RWPE1 (cell line): ENCODE measurements around the gene NDUFB10.

Experiments
- CTCF ChIA-PET: fragments of 350-600 bp; sonication (Branson Sonifier 250); formaldehyde crosslinking; extraction: SDS; loops from one replicate; lab custom pipeline; 2021; lab: Yijun Ruan, JAX
- POLR2A ChIA-PET: fragments of 400-600 bp; formaldehyde crosslinking; extraction: SDS; loops from one replicate; lab custom pipeline; 2020; ENCODE audit warnings: antibody characterized with exemption; ENCODE audit not compliant: low non-redundant PET; lab: Yijun Ruan, JAX
- DNase-seq: peaks from one replicate; pipeline ENCODE4 v3.0.0; 2012; ENCODE audit warnings: low spot score
- H3K27ac ChIP-seq: fragments of 450-650 bp; 2 replicates; pipeline ENCODE4 v1.5.1; 2017
- TF ChIP-seq, protein P1 (sequence below): fragments of 450-650 bp; conservative IDR thresholded peaks from 2 replicates; pipeline ENCODE4 v1.5.1; 2017; ENCODE audit warnings: low read depth, mild to moderate bottlenecking

NDUFB10 gene

GRCh38 chr16:1940273-1941161 is 18.8 kb upstream of the NDUFB10 start:
- CTCF ChIA-PET = interaction anchor here (0.6 to 2.1 kb wide), 3 partner anchors 11 to 330 kb away, joined by 3 to 12 read pairs (median 3); no protein-coding TSS in a partner anchor
- H3K27ac ChIP-seq = peak overlapping the region; percentile 73; the same call in 1 of the 2 replicates
- DNase-seq = no peak

DNA sequence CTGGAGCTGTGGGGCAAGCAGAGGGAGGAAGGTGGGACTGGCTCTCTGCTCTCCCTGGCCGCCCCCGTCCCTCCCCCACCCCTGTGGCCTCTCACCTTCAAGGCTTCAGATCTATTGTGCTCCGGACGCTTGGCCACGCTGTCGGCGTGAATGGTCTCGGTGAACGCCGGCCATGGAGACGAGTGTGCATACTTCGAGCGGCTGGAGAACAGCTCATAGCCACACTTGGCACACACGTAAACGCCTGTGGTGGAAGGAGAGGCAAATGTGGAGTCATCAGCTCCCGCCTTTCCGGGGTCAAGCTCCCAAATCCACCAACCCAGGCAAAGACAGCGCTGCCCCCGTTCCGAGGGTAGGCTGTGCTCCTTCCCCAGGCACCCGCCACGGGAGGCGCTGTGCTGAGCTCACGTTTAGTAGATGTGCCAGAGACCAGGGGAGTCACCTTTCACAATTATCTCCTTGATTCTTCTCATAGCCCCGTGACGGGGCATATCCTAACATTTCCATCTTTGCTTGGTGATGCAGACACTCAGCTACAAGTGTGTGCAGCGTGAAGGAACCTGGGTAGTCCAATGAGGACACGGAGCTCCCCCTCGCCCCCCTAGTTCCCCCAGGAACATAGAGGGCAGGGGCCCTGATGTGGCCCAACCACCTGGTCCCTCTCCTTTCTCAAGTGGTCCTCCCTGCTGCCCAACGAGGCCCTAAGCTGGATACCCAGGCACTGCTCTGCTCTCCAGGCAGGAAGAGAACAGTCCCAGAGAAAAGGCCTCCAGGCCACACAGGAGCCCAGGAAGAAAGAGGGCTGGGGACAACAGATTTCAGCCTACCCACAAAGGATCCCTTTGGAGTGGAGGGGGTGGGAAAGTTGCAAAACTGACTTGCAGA is 17.9 kb upstream of the NDUFB10 start:
- H3K27ac ChIP-seq = peak overlapping the region; percentile 73
- no peak for DNase-seq
- POLR2A ChIA-PET = interaction anchor here (0.5 kb wide), 1 partner anchor 32 kb away, joined by 4 read pairs; no protein-coding TSS in a partner anchor
- CTCF ChIA-PET = interaction anchor here (0.6 to 2.1 kb wide), 3 partner anchors 9 to 73 kb away, joined by 3 to 12 read pairs (median 4); no protein-coding TSS in a partner anchor
- TF ChIP-seq, protein P1, sequence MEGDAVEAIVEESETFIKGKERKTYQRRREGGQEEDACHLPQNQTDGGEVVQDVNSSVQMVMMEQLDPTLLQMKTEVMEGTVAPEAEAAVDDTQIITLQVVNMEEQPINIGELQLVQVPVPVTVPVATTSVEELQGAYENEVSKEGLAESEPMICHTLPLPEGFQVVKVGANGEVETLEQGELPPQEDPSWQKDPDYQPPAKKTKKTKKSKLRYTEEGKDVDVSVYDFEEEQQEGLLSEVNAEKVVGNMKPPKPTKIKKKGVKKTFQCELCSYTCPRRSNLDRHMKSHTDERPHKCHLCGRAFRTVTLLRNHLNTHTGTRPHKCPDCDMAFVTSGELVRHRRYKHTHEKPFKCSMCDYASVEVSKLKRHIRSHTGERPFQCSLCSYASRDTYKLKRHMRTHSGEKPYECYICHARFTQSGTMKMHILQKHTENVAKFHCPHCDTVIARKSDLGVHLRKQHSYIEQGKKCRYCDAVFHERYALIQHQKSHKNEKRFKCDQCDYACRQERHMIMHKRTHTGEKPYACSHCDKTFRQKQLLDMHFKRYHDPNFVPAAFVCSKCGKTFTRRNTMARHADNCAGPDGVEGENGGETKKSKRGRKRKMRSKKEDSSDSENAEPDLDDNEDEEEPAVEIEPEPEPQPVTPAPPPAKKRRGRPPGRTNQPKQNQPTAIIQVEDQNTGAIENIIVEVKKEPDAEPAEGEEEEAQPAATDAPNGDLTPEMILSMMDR = no peak

More at GRCh38 chr16:1940273-1941161, 18.8 kb upstream of the NDUFB10 start:
- POLR2A ChIA-PET = interaction anchor here (0.5 kb wide), 1 partner anchor 33 kb away, joined by 4 read pairs; no protein-coding TSS in a partner anchor
- TF ChIP-seq, protein P1 = no peak

DNA sequence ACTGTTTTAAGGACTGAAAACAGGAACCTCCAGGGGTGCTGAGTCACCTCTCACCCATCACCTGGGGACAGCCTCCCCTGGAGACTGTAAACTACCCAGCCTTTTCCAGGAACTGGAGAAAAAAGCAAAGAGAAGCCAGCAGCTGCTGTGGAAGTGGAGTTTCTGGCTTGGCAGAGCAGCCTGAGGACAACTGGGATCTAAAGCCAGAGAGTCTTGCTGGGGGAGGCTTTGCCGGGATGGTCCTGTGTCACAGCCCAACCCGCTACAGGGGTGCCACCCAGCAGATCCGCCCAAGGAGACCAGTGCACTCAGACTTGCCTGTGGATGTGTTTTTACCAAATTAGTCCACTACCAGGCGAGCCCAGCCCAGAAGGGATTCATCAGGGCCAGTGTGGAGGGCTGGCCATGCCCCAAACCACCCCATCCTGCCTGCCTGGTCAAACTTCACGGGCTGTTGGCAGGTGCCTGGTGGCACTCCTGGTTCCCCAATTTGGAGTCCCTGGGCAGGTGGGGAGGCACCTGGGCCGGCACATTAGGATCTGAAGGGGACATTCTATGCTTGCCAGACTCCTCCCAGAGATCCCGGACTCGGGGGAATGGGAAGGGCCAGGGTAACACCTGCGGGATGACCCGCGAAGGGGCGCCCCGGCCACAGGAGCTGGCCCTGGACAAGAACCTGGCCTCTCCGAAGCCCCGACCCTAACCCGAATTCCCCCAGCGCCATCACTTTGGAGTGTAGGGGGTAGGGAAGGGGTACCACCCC is 17.1 kb upstream of the NDUFB10 start:
- H3K27ac ChIP-seq = peak overlapping the region; percentile 73
- TF ChIP-seq, protein P1 = no peak
- DNase-seq = peak; percentile 30
- CTCF ChIA-PET = interaction anchor here (0.6 to 2.1 kb wide), 2 partner anchors 10 to 13 kb away, joined by 4 to 12 read pairs; no protein-coding TSS in a partner anchor
- POLR2A ChIA-PET = no interaction called here

GRCh38 chr16:1942810-1943726 is 16.3 kb upstream of the NDUFB10 start, which contains the start of gene MSRB1:
Gene MSRB1, minus strand, starts transcription at chr16:1943199. Its CDS starts 43 bp downstream, at chr16:1943156.
- CTCF ChIA-PET = no interaction called here
- peak within 1 kb of the TSS; percentile 73 for H3K27ac ChIP-seq
- TF ChIP-seq, protein P1 = no peak
- DNase-seq = peak; percentile 98
- POLR2A ChIA-PET = interaction anchor here (0.5 to 1.0 kb wide), 4 partner anchors 16 to 43 kb away, joined by 3 to 5 read pairs (median 3); partner anchors contain the start of gene NDUFB10

GRCh38 chr16:1944612-1945199 is 14.6 kb upstream of the NDUFB10 start:
- CTCF ChIA-PET = interaction anchor here (0.7 kb wide), 2 partner anchors 28 to 107 kb away, joined by 3 read pairs; no protein-coding TSS in a partner anchor
- H3K27ac ChIP-seq = no peak overlapping the region
- TF ChIP-seq, protein P1 = no peak
- DNase-seq = no peak
- POLR2A ChIA-PET = interaction anchor here (0.7 kb wide), 1 partner anchor 8 kb away, joined by 3 read pairs; no protein-coding TSS in a partner anchor
